Transverse colon (tissue), 4 donors: ENCODE results near the gene FCER2.

Experiments
- CTCF ChIP-seq, 5 experiments: fragments of 200-600 bp in 3 of 5; fragments of 450-650 bp in 2 of 5; sonication (generic) in 3 of 5; IDR thresholded peaks; 1 replicate in 2 of 5; 2 replicates in 3 of 5; pipeline ENCODE4 v1.5.1; 2016 to 2017; ENCODE audit warnings: antibody characterized with exemption in 5 of 5, inconsistent platforms in 3 of 5, mild to moderate bottlenecking in 2 of 5, moderate library complexity in 1 of 5
- EP300 ChIP-seq: sonication (generic); formaldehyde crosslinking; IDR thresholded peaks from one replicate; pipeline ENCODE4 v1.6.1; 2017; ENCODE audit warnings: antibody characterized with exemption, low read depth
- POLR2AphosphoS5 ChIP-seq, 3 donors: sonication (generic); formaldehyde crosslinking; IDR thresholded peaks; one replicate each; pipeline ENCODE4 v1.6.1; 2016; ENCODE audit warnings: antibody characterized with exemption in 3 of 3

- TF ChIP-seq CTCF (IDR thresholded peaks at IDR 0.05) (no peak), POLR2AphosphoS5 (IDR thresholded peaks at IDR 0.05) (no peak), EP300 (no peak)
Measured at GRCh38 chr19:7731615-7732014, 29.7 kb upstream of the FCER2 start.
